GM12892 (cell line): ENCODE data around the gene PFDN5.

ENCODE experiments used
- POLR2A ChIP-seq: IDR thresholded peaks from 2 replicates; pipeline ENCODE4 v1.6.1; 2011; ENCODE audit warnings: low read depth, low read length, control low read depth
- POLR2AphosphoS5 ChIP-seq: IDR thresholded peaks from 2 replicates; pipeline ENCODE4 v1.6.1; 2011; ENCODE audit warnings: low read depth, low read length, control low read depth
- TAF1 ChIP-seq: IDR thresholded peaks from 2 replicates; pipeline ENCODE4 v1.6.1; 2011; ENCODE audit warnings: low read depth, mild to moderate bottlenecking, control low read depth, low read length, borderline replicate concordance

GRCh38 chr12:53259891-53260290 lies 35.5 kb upstream of the PFDN5 start:
- TF ChIP-seq TAF1: no peak
- TF ChIP-seq POLR2A: no peak
- no peak for TF ChIP-seq POLR2AphosphoS5
